Retinal pigment epithelial cell (primary cell): ENCODE measurements around the gene WWOX.

Experiments used
- DNase-seq: peaks from one replicate; pipeline ENCODE4 v3.0.0-alpha.2; 2010; ENCODE audit warnings: low read depth
- H3K4me3 ChIP-seq: 2 replicates; pipeline ENCODE4 v1.5.1; 2011; ENCODE audit warnings: mild to moderate bottlenecking, low read length, control low read depth, moderate library complexity
- CTCF ChIP-seq: conservative IDR thresholded peaks from 2 replicates; pipeline ENCODE4 v1.5.1; 2011; ENCODE audit warnings: low read depth, low read length, control low read depth, inconsistent platforms

WWOX gene

GRCh38 chr16:78882751-78883150, 783.3 kb downstream of the WWOX start:
- no peak overlapping the region for H3K4me3 ChIP-seq
- TF ChIP-seq CTCF: no peak
- DNase-seq: no peak

- no peak for TF ChIP-seq CTCF
- DNase-seq: no peak
- H3K4me3 ChIP-seq: no peak overlapping the region
These were observed 784.8 kb downstream of the WWOX start for GRCh38 chr16:78884204-78884603.

- H3K4me3 ChIP-seq: no peak overlapping the region
- TF ChIP-seq CTCF: no peak
- no peak for DNase-seq
These were observed 789.9 kb downstream of the WWOX start for GRCh38 chr16:78889346-78889745.

- no peak for TF ChIP-seq CTCF
- no peak overlapping the region for H3K4me3 ChIP-seq
- DNase-seq: no peak
These were observed 791.0 kb downstream of the WWOX start for GRCh38 chr16:78890373-78890895.

GRCh38 chr16:78892951-78893733, 793.7 kb downstream of the WWOX start:
- H3K4me3 ChIP-seq: no peak overlapping the region
- no peak for DNase-seq
- no peak for TF ChIP-seq CTCF

- H3K4me3 ChIP-seq: no peak overlapping the region
- no peak for DNase-seq
- TF ChIP-seq CTCF: no peak
These were observed 795.4 kb downstream of the WWOX start for GRCh38 chr16:78894886-78895285.

GRCh38 chr16:78895681-78896080, 796.2 kb downstream of the WWOX start:
- no peak for DNase-seq
- no peak overlapping the region for H3K4me3 ChIP-seq
- TF ChIP-seq CTCF: no peak
